Nephron progenitor cell (in vitro differentiated cells): ENCODE data around the gene P4HB.
A peak's percentile ranks its signal among the peaks of the same experiment; 100 is the strongest.

Source experiments
- DNase-seq: peaks from one replicate; pipeline ENCODE4 v3.0.0; 2021
- H3K27ac Mint-ChIP-seq: 2 replicates; pipeline ENCODE4 v1.8.0; 2021; ENCODE audit warnings: mild to moderate bottlenecking, moderate library complexity, mixed read lengths
- H3K27me3 Mint-ChIP-seq: 2 replicates; pipeline ENCODE4 v1.8.0; 2021; ENCODE audit warnings: mild to moderate bottlenecking, low read depth, mixed read lengths; ENCODE audit not compliant: poor library complexity
- H3K36me3 Mint-ChIP-seq: 2 replicates; pipeline ENCODE4 v1.8.0; 2021; ENCODE audit warnings: low read depth, mixed read lengths
- H3K4me1 Mint-ChIP-seq: 2 replicates; pipeline ENCODE4 v1.8.0; 2021; ENCODE audit warnings: mixed read lengths
- H3K4me3 Mint-ChIP-seq: 2 replicates; pipeline ENCODE4 v1.8.0; 2021; ENCODE audit warnings: mild to moderate bottlenecking, moderate library complexity, mixed read lengths
- H3K9me3 Mint-ChIP-seq: 2 replicates; pipeline ENCODE4 v1.8.0; 2021; ENCODE audit warnings: mild to moderate bottlenecking, moderate library complexity, mixed read lengths
- TF ChIP-seq, protein P1 (sequence below): fragments of 200-600 bp; sonication (generic); IDR thresholded peaks from 2 replicates; pipeline ENCODE4 v1.5.0; 2021; ENCODE audit warnings: antibody characterized with exemption

Gene P4HB

GRCh38 chr17:81863123-81863675 is 2.9 kb upstream of the P4HB start:
- TF ChIP-seq, protein P1, sequence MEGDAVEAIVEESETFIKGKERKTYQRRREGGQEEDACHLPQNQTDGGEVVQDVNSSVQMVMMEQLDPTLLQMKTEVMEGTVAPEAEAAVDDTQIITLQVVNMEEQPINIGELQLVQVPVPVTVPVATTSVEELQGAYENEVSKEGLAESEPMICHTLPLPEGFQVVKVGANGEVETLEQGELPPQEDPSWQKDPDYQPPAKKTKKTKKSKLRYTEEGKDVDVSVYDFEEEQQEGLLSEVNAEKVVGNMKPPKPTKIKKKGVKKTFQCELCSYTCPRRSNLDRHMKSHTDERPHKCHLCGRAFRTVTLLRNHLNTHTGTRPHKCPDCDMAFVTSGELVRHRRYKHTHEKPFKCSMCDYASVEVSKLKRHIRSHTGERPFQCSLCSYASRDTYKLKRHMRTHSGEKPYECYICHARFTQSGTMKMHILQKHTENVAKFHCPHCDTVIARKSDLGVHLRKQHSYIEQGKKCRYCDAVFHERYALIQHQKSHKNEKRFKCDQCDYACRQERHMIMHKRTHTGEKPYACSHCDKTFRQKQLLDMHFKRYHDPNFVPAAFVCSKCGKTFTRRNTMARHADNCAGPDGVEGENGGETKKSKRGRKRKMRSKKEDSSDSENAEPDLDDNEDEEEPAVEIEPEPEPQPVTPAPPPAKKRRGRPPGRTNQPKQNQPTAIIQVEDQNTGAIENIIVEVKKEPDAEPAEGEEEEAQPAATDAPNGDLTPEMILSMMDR, result no peak
- no peaks in the 10 kb centered on the region for H3K27me3 Mint-ChIP-seq
- H3K36me3 Mint-ChIP-seq, result peaks cover 18% of the 10 kb centered on the region
- DNase-seq, result no peak
- no peaks in the 10 kb centered on the region for H3K9me3 Mint-ChIP-seq
- H3K27ac Mint-ChIP-seq, result peak overlapping the region; percentile 98
- H3K4me1 Mint-ChIP-seq, result peaks cover 61% of the 10 kb centered on the region
- peak overlapping the region; percentile 85 for H3K4me3 Mint-ChIP-seq

GRCh38 chr17:81860756-81861568 is 627 bp upstream of the P4HB start:
- H3K4me3 Mint-ChIP-seq, result peak overlapping the region; percentile 94
- DNase-seq, result peak; percentile 99
- H3K4me1 Mint-ChIP-seq, result peaks cover 48% of the 10 kb centered on the region
- no peaks in the 10 kb centered on the region for H3K9me3 Mint-ChIP-seq
- peak overlapping the region; percentile 99 for H3K27ac Mint-ChIP-seq
- peaks cover 4% of the 10 kb centered on the region for H3K27me3 Mint-ChIP-seq
- TF ChIP-seq, protein P1, result no peak
- H3K36me3 Mint-ChIP-seq, result peaks cover 27% of the 10 kb centered on the region

DNA sequence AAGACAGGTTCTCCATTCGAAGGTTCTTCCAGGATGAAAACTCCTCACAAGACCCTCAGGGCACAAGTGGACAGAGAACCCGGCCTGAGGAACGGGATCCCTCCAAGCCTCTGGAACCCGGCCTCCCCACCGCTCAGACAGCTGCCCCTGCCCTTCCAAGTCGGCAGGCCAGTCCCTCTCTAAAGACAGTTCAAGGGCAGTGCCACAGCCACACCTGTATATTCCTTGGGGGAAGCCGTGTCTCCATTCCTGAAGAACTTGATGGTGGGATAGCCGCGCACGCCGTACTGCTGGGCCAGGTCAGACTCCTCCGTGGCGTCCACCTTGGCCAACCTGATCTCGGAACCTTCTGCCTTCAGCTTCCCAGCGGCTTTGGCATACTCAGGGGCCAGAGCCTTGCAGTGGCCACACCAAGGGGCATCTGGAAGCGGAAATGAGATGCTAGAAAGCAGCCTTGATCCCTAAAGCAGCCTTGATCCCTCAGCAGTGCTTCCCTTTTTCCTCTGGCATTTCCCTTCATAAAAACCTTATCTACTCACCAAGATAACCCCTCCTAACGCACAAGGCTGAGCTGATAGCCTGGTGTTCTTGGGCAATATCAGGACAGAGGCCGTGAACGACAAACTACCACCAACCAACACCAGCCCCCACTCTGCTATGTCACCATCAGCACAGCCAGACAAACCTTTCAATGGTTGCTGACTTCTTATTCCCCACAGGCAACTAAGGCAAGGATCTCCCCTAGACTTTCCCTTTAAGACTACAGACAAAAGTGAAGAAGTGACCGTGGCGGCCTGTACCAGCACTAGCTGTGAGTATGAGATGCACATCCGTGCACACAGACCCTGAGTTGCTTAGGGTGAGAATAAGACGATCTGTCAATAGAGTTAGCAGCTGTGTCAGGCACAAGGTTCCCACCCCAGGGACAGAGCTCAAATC is 1.1 kb downstream of the P4HB start:
- Mint-ChIP-seq H3K4me3 (peak overlapping the region; percentile 96), H3K9me3 (no peaks in the 10 kb centered on the region), H3K27ac (peak overlapping the region; percentile 95), H3K4me1 (peaks cover 45% of the 10 kb centered on the region), H3K36me3 (peaks cover 33% of the 10 kb centered on the region), H3K27me3 (peaks cover 4% of the 10 kb centered on the region)
- TF ChIP-seq, protein P1, result no peak
- DNase-seq, result no peak

GRCh38 chr17:81858170-81858966 is 2.0 kb downstream of the P4HB start:
- no peak for DNase-seq
- Mint-ChIP-seq H3K9me3 (no peaks in the 10 kb centered on the region), H3K27me3 (peaks cover 4% of the 10 kb centered on the region), H3K4me3 (peak overlapping the region; percentile 96), H3K36me3 (peaks cover 37% of the 10 kb centered on the region), H3K27ac (no peak overlapping the region), H3K4me1 (peaks cover 41% of the 10 kb centered on the region)
- TF ChIP-seq, protein P1, result no peak

GRCh38 chr17:81854974-81855774 is 5.2 kb downstream of the P4HB start:
- DNase-seq, result no peak
- Mint-ChIP-seq H3K4me1 (peaks cover 25% of the 10 kb centered on the region), H3K27ac (no peak overlapping the region), H3K36me3 (peaks cover 60% of the 10 kb centered on the region), H3K9me3 (no peaks in the 10 kb centered on the region), H3K4me3 (no peak overlapping the region), H3K27me3 (peaks cover 4% of the 10 kb centered on the region)
- TF ChIP-seq, protein P1, result no peak
